Type B pancreatic cell (in vitro differentiated cells): ENCODE data around the gene FNIP1. TPM values are rescaled to one million over a fixed set of nuclear protein-coding genes. Genes with fewer than 3 reads are reported as not detected.
"Not testable (repeated sequence)": the region's sequence is repeated elsewhere in the genome, so short reads cannot be mapped to it uniquely, and the experiment has no call there.

ENCODE experiments used
- DNase-seq: peaks from one replicate; pipeline ENCODE4 v3.0.0; 2021; ENCODE audit warnings: mixed read lengths; ENCODE audit not compliant: unreplicated experiment; ENCODE audit errors: extremely low spot score
- H3K27ac Mint-ChIP-seq: 2 replicates; pipeline ENCODE4 v1.8.0; 2021; ENCODE audit warnings: mild to moderate bottlenecking, mixed read lengths
- H3K27me3 Mint-ChIP-seq: 2 replicates; pipeline ENCODE4 v1.8.0; 2021; ENCODE audit warnings: mixed read lengths
- H3K36me3 Mint-ChIP-seq: 2 replicates; pipeline ENCODE4 v1.8.0; 2021; ENCODE audit warnings: mixed read lengths
- H3K4me1 Mint-ChIP-seq: one replicate; pipeline ENCODE4 v1.8.0; 2021; ENCODE audit warnings: mixed read lengths; ENCODE audit not compliant: unreplicated experiment
- H3K4me3 Mint-ChIP-seq: 2 replicates; pipeline ENCODE4 v1.8.0; 2021; ENCODE audit warnings: mild to moderate bottlenecking, mixed read lengths
- H3K9me3 Mint-ChIP-seq: 2 replicates; pipeline ENCODE4 v1.8.0; 2021; ENCODE audit warnings: mixed read lengths
- long read RNA-seq: library from polyadenylated mRNA; unstranded; transcript quantifications from one replicate; pipeline ENCODE4 v2.0.0, GENCODE V29; 2020
- total RNA-seq: library from RNA; stranded (reverse); gene quantifications from 2 replicates; pipeline ENCODE4 v1.2.1, GENCODE V29; 2021; ENCODE audit warnings: low replicate concordance
- TF ChIP-seq, protein P1 (sequence below): fragments of 200-600 bp; sonication (generic); conservative IDR thresholded peaks from 2 replicates; pipeline ENCODE4 v1.5.0; 2021; ENCODE audit warnings: antibody characterized with exemption, mild to moderate bottlenecking

FNIP1 gene
- total RNA-seq = 32.4 and 32.9 TPM in 2 replicates
- long read RNA-seq, partial matches to known transcripts = 6 of 11 reads
- long read RNA-seq, other reads (novel, unspliced or antisense) = 4 of 11 reads

- Mint-ChIP-seq H3K27ac (peak within 1 kb of the TSS; percentile 97), H3K4me1 (peaks cover 21% of the 10 kb centered on the region), H3K27me3 (peaks cover 4% of the 10 kb centered on the region), H3K9me3 (no peaks in the 10 kb centered on the region), H3K36me3 (peaks cover 5% of the 10 kb centered on the region), H3K4me3 (peak within 1 kb of the TSS; percentile 98)
- TF ChIP-seq, protein P1, sequence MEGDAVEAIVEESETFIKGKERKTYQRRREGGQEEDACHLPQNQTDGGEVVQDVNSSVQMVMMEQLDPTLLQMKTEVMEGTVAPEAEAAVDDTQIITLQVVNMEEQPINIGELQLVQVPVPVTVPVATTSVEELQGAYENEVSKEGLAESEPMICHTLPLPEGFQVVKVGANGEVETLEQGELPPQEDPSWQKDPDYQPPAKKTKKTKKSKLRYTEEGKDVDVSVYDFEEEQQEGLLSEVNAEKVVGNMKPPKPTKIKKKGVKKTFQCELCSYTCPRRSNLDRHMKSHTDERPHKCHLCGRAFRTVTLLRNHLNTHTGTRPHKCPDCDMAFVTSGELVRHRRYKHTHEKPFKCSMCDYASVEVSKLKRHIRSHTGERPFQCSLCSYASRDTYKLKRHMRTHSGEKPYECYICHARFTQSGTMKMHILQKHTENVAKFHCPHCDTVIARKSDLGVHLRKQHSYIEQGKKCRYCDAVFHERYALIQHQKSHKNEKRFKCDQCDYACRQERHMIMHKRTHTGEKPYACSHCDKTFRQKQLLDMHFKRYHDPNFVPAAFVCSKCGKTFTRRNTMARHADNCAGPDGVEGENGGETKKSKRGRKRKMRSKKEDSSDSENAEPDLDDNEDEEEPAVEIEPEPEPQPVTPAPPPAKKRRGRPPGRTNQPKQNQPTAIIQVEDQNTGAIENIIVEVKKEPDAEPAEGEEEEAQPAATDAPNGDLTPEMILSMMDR = peak; percentile 44
- DNase-seq = peak; percentile 99
Measured at GRCh38 chr5:131796793-131797693, at the start of gene FNIP1. Gene FNIP1, minus strand, starts transcription at chr5:131797017. Its CDS starts 96 bp downstream, at chr5:131796921.

- Mint-ChIP-seq H3K4me1 (no peaks in the 10 kb centered on the region), H3K9me3 (peaks cover 6% of the 10 kb centered on the region), H3K27ac (no peak overlapping the region), H3K36me3 (no peaks in the 10 kb centered on the region), H3K27me3 (no peaks in the 10 kb centered on the region), H3K4me3 (no peak overlapping the region)
- TF ChIP-seq, protein P1 = no peak
- DNase-seq = no peak
Measured at GRCh38 chr5:131846536-131846935, 49.7 kb upstream of the FNIP1 start.

- H3K36me3 Mint-ChIP-seq = no peaks in the 10 kb centered on the region
Measured at GRCh38 chr5:131845828-131846227, 49.0 kb upstream of the FNIP1 start.

DNA sequence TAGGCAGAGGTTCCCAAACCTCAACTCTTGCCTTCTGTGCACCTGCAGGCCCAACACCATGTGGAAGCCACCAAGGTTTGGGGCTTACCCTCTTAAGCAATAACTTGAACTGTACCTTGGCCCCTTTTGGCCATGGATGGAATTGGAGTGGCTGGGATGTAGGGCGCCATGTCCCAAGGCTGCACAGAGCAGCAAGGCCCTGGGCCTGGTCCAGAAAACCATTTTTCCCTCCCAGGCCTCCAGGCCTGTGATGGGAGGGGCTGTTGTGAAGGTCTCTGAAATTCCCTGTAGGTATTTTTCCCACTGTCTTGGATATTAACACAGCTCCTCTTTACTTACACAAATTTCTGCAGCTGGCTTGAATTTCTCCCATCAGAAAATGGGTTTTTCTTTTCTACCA, 46.2 kb upstream of the FNIP1 start:
- peaks cover 10% of the 10 kb centered on the region for H3K9me3 Mint-ChIP-seq
- not testable (repeated sequence) for H3K36me3 Mint-ChIP-seq, H3K4me1 Mint-ChIP-seq, H3K27ac Mint-ChIP-seq, H3K27me3 Mint-ChIP-seq, H3K4me3 Mint-ChIP-seq, DNase-seq

More at GRCh38 chr5:131845828-131846227, 49.0 kb upstream of the FNIP1 start:
- no peak overlapping the region for H3K27ac Mint-ChIP-seq
- H3K27me3 Mint-ChIP-seq = no peaks in the 10 kb centered on the region
- H3K4me1 Mint-ChIP-seq = no peaks in the 10 kb centered on the region
- DNase-seq = no peak
- peaks cover 6% of the 10 kb centered on the region for H3K9me3 Mint-ChIP-seq
- TF ChIP-seq, protein P1 = no peak
- H3K4me3 Mint-ChIP-seq = no peak overlapping the region

DNA sequence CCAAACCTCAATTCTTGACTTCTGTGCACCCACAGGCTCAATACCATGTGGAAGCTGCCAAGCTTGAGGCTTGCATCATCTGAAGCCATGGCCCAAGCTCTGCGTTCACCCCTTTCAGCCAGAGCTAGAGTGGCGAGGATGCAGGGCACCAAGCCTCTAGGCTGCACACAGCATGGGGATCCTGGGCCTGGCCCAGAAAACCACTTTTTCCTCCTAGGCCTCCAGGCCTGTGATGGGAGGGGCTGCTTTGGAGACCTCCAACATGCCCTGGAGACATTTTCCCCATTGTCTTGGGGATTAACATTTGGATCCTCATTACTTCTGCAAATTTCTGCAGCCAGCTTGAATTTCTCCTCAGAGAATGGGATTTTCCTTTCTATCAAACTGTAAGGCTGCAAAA, 35.9 kb upstream of the FNIP1 start:
- DNase-seq, H3K27ac Mint-ChIP-seq, H3K27me3 Mint-ChIP-seq, H3K4me3 Mint-ChIP-seq, H3K9me3 Mint-ChIP-seq, H3K4me1 Mint-ChIP-seq, H3K36me3 Mint-ChIP-seq: not testable (repeated sequence)

GRCh38 chr5:131825404-131826013, 28.7 kb upstream of the FNIP1 start:
- H3K36me3 Mint-ChIP-seq = no peaks in the 10 kb centered on the region
- H3K4me3 Mint-ChIP-seq = no peak overlapping the region
- peaks cover 2% of the 10 kb centered on the region for H3K27me3 Mint-ChIP-seq
- DNase-seq = no peak
- H3K4me1 Mint-ChIP-seq = no peaks in the 10 kb centered on the region
- H3K27ac Mint-ChIP-seq = no peak overlapping the region
- no peaks in the 10 kb centered on the region for H3K9me3 Mint-ChIP-seq
- TF ChIP-seq, protein P1 = no peak
